Body of pancreas (tissue), 4 donors: ENCODE results near the gene OR6K2.

Experiments
- POLR2A ChIP-seq, 3 donors: fragments of 450-650 bp; IDR thresholded peaks; one replicate each; pipeline ENCODE4 v1.6.1; 2016; ENCODE audit warnings: antibody characterized with exemption in 3 of 3, mild to moderate bottlenecking in 2 of 3
- TF ChIP-seq, protein P1 (sequence below), 7 experiments: fragments of 450-650 bp in 4 of 7; fragments of 200-600 bp in 3 of 7; sonication (generic) in 3 of 7; IDR thresholded peaks; one replicate each; pipeline ENCODE4 v1.5.1; 2016 to 2019; ENCODE audit warnings: antibody characterized with exemption in 7 of 7

DNA sequence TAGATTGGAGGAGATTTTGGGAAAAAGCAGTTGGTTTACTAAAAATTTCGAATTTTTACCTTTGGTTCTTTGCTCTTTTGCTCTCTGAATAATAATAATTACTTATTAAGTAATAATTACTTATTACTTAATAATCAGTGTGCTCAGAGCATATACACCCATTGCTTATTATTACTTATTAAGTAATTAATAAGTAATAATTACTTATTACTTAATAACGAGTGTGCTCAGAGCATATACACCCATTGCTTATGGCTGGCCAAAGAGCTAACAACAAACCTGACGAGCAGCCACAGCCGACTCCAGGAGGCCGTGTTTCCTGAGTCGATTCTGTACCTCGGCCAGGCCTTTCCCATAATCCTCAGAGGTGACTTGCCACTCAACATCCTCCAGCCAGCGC is 34.4 kb downstream of the OR6K2 start:
- TF ChIP-seq, protein P1, sequence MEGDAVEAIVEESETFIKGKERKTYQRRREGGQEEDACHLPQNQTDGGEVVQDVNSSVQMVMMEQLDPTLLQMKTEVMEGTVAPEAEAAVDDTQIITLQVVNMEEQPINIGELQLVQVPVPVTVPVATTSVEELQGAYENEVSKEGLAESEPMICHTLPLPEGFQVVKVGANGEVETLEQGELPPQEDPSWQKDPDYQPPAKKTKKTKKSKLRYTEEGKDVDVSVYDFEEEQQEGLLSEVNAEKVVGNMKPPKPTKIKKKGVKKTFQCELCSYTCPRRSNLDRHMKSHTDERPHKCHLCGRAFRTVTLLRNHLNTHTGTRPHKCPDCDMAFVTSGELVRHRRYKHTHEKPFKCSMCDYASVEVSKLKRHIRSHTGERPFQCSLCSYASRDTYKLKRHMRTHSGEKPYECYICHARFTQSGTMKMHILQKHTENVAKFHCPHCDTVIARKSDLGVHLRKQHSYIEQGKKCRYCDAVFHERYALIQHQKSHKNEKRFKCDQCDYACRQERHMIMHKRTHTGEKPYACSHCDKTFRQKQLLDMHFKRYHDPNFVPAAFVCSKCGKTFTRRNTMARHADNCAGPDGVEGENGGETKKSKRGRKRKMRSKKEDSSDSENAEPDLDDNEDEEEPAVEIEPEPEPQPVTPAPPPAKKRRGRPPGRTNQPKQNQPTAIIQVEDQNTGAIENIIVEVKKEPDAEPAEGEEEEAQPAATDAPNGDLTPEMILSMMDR (IDR thresholded peaks at IDR 0.05): no peak
- TF ChIP-seq POLR2A (IDR thresholded peaks at IDR 0.05): no peak
